GM12873 (cell line): ENCODE data around the gene RPL7A.

Experiments used
- TF ChIP-seq, protein P1 (sequence below): IDR thresholded peaks from 2 replicates; pipeline ENCODE4 v1.5.1; 2012; ENCODE audit warnings: low read depth, mild to moderate bottlenecking, moderate library complexity, low read length, control low read depth; ENCODE audit not compliant: insufficient read depth; ENCODE audit errors: missing control alignments

RPL7A gene

DNA sequence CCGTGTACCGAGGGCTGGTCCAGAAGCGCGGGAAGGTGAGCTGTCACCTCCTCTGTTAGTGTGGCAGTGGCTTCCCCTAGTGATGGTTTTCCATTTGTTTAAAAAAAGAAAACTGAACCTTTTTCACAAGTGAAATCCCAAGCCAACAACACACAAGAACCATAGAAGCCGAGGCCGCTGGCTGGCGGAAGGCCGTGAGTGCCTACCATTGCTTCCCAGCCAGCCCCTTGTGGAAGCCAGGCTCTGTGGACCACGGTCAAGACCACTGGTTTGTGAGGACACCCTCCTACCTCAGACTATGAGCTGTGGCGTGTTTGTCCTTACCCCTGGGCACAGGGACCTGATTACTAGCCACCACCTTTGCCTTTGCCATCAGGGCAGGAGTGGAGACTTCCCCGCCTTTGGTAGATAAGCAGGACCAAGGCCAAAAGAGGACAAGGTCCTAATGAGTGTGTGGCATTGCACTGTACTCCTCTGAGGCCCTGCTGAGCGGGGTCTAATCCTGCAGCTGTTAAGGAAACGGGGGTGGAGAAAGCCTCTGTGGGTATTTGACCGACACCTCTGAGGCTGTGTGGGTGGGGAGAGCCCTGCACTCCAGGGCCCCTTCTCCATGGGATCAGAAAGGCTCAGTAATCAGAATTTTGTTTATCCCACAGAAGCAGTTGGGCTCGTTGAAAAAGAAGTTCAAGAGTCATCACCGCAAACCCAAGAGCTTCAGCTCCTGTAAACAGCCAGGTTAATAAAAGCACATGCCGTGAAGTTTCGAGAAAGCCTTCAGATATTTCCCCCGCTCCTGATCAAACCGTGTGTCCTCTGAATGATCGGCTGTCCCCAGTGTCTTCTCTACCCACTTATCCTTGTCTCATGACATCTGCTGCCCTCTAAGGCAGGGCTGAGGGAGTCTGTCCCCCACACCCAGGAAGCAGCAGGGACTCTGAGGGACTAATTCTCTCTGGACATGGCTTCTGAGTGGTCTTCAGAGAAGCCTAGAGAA lies 12.7 kb downstream of the RPL7A start:
- TF ChIP-seq, protein P1, sequence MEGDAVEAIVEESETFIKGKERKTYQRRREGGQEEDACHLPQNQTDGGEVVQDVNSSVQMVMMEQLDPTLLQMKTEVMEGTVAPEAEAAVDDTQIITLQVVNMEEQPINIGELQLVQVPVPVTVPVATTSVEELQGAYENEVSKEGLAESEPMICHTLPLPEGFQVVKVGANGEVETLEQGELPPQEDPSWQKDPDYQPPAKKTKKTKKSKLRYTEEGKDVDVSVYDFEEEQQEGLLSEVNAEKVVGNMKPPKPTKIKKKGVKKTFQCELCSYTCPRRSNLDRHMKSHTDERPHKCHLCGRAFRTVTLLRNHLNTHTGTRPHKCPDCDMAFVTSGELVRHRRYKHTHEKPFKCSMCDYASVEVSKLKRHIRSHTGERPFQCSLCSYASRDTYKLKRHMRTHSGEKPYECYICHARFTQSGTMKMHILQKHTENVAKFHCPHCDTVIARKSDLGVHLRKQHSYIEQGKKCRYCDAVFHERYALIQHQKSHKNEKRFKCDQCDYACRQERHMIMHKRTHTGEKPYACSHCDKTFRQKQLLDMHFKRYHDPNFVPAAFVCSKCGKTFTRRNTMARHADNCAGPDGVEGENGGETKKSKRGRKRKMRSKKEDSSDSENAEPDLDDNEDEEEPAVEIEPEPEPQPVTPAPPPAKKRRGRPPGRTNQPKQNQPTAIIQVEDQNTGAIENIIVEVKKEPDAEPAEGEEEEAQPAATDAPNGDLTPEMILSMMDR = no peak

DNA sequence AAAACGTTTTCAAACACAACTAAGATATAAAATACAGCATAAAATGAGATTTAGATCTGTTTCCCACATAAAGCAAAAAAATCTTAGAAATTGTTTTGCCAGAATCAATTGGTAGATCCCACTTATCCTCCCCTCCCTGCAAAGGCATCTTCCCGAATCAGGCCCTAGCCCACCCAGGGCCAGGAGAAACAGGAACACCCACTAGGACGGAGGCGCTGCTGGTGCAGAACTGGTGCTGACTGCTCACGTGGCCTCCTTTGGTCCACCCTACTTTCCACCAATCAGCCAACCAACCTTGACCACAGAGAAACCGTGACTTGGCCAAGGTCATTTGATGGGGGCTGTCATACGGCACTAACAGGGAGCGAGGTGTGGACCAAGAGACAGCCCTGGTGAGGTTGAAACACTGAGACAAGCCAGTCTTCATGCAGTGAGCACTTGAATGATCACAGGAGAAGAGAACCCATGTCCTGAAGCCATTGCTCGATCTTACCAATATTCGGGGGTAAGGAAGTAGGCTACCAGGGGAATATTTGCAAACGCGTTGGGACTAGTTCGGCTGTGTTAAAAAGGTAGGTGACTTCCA lies 13.6 kb downstream of the RPL7A start:
- TF ChIP-seq, protein P1 = no peak

DNA sequence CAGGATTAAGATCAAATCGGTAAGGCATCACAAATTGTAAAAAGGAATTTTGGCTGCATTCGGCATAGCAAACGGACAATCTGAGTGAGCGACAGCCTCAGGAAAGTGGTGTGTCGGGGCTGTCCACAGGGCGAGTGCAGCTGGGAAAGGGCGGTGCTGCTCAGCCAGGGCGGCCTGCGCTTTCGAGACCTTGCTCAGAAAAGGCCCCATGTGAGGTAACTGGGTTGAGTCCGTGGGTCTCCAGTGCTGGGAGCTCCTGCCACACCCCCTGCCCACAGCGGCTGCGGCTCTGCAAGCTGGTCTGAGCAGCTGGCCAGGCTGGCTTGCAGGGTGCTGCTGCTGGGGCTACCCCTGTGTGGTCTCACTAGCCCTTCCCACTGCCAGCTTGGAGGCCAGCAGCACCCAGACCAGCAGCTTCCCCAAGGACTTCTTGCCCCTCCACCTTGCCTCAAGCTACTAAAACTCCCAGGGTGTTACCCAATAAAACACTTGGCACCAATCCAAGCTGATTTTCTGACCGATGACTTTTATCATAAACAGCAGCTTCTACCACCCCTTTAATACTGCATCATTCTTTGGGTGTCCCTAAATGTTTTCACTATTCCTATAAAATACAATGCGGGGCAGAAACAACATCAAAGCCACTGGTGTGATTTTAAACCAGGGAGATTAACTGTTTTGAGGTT lies 14.5 kb downstream of the RPL7A start:
- TF ChIP-seq, protein P1 = no peak

DNA sequence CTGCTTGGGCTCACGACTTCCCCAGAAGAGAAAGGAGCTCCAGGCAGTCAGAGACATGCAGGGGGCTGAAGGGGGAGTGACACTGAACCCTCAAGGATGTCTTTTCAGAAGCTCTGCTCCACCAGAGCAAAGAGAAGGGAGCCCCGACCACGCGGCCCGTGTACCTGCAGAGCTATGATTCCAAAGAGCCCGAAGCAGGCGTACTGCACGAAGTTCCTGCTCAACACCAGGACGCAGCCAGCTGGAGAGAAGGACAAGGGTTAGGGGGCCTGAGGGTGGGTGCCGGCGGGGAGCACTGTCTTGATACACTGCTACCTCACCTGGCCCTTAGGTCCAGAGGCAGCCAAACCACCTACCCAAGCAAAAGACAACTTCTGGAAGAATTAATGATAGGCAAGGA lies 18.4 kb downstream of the RPL7A start:
- TF ChIP-seq, protein P1 = no peak

DNA sequence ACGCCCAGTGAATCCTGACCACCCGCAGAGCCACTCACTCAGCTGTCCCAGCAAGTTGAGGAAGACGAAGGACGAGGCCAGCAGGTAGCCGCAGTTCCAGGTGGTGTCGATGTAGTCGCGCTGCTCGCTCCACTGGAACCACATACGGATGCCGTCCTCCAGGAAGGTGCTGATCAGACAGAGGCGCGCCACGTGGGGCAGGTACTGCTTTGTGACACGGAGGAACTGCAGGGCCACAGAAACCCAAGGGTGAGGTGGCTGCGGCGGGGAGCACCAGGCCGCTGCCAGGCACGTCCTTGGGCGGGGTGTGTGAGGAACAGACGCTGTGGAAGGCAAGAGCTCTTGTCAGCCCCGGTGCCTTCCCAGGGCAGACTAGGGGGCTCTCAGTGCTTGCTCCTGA lies 19.2 kb downstream of the RPL7A start:
- TF ChIP-seq, protein P1 = no peak

DNA sequence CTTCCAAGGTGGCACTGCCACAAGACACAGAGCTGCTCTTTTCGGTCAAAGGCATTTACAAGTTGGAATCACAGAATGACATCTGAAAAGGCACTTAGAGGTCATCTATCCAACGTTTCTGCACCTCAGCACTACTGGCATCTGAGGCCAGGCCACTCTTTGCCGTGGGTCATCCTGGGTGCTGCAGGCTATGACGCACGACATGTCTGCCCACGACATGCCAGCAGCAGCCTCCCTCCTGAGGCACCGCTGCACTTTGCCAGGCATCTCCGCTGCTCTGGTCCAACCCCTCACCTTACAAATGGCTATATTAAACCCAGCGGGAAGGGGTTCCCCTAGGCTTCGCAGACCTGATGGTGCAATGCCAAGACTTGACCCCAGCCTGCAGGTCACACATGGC lies 19.8 kb downstream of the RPL7A start:
- TF ChIP-seq, protein P1 = no peak

DNA sequence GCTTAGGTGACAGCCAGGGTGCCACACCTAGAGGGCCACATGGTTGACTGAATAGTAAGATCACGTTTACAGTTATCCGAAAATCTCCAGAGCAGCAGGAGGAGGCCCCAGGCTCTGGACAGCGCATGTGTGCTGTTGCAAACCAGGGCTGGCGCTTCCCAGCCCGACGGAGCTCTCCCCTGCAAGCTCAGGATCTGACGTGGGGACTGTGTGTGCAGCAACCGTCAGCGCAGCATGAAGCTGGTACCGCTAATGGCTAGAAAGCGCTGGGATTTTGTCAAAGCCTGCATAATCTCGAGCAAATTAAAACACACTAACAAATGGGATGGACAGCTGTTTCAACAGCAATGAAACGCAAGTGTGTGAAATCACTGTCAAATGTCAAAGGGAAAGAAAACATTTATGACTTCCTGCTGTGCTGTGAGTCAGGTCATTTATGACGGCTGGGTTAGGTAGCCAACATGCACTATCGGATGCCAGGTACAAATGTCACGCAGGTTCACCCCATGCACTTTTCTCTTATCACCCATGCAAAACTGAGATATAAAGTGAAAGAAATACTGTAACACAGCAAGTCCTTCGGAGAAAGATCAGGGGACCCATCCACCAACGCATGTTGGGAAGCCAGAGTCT lies 20.3 kb downstream of the RPL7A start:
- TF ChIP-seq, protein P1 = no peak
